ENCODE measurements around the gene BABAM2.

DNA sequence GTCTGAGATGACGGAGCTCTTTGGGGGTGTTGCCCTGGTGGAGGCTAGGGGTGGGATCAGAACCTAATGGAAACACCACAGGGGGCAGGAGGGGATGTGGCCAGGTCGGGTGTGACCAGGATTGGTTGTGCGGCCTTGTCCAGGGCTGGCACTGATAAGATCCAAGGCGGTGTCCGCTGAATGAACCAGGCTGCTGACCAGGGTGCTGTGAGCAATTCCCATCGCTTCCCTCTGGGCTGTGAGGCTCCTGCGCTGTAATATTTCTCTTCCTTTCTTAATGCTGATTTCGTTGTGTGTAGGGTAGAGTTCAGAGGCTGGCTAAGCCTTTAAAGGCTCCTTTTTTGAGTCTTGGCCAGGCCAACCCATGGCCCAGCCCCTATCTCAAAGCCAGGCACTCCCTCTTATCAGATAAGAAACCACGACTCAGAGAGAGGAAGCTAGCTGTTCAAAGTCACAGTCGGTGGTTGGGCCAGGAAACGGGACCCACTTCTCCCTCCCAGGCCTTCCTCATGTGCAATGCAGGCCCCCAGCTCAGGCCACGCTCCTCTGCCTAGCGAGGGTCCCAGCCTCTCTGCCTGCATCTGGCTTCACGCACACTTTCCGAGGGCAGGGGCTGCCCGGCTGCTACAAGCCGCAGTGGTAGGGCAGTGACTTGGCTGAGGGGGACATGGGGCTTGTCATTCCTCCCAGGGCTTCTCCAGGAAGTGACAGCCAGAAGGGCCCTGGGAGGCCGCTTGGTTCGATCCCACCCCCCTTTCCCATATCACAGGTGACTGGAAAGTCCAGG lies 476.2 kb downstream of the BABAM2 start:
- TF ChIP-seq, protein P1, sequence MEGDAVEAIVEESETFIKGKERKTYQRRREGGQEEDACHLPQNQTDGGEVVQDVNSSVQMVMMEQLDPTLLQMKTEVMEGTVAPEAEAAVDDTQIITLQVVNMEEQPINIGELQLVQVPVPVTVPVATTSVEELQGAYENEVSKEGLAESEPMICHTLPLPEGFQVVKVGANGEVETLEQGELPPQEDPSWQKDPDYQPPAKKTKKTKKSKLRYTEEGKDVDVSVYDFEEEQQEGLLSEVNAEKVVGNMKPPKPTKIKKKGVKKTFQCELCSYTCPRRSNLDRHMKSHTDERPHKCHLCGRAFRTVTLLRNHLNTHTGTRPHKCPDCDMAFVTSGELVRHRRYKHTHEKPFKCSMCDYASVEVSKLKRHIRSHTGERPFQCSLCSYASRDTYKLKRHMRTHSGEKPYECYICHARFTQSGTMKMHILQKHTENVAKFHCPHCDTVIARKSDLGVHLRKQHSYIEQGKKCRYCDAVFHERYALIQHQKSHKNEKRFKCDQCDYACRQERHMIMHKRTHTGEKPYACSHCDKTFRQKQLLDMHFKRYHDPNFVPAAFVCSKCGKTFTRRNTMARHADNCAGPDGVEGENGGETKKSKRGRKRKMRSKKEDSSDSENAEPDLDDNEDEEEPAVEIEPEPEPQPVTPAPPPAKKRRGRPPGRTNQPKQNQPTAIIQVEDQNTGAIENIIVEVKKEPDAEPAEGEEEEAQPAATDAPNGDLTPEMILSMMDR (IDR thresholded peaks at IDR 0.05) = no peak
- TF ChIP-seq POLR2A (IDR thresholded peaks at IDR 0.05) (no peak), POLR2AphosphoS5 (IDR thresholded peaks at IDR 0.05; ENCODE audit: insufficient read depth in 1 of 2, low read depth in 1 of 2) (peak in 1 of 2 donors; percentile 25)

Measured in vagina (tissue), 2 donors.